WTC11 (cell line): ENCODE data around the gene C1QTNF6. TPM values are rescaled to one million over a fixed set of nuclear protein-coding genes. Genes with fewer than 3 reads are reported as not detected.
A peak's percentile ranks its signal among the peaks of the same experiment; 100 is the strongest.

ENCODE experiments used
- ATAC-seq: fragments of 200-7000 bp; cut with Tn5 transposase; 2 replicates; pipeline ENCODE4 v1.10.0; 2021; ENCODE audit warnings: mild to moderate bottlenecking, moderate library complexity
- CTCF ChIA-PET: fragments of 300-600 bp; sonication (Branson Sonifier 250); formaldehyde crosslinking; loops from one replicate; lab custom pipeline; 2021; ENCODE audit warnings: antibody characterized with exemption; lab: Charles Lee
- POLR2A ChIA-PET: fragments of 350-600 bp; sonication (Branson Sonifier 250); formaldehyde crosslinking; loops from one replicate; lab custom pipeline; 2021; ENCODE audit warnings: antibody characterized with exemption; lab: Charles Lee
- DNase-seq: peaks from one replicate; pipeline ENCODE4 v3.0.0; 2021; ENCODE audit warnings: low spot score
- H3K27ac Mint-ChIP-seq: 2 replicates; pipeline ENCODE4 v1.8.0; 2021; ENCODE audit warnings: mixed read lengths
- H3K27me3 Mint-ChIP-seq: 2 replicates; pipeline ENCODE4 v1.8.0; 2021; ENCODE audit warnings: low read depth, mild to moderate bottlenecking, moderate library complexity, mixed read lengths
- H3K36me3 Mint-ChIP-seq: 2 replicates; pipeline ENCODE4 v1.8.0; 2021; ENCODE audit warnings: mixed read lengths
- H3K4me1 Mint-ChIP-seq: 2 replicates; pipeline ENCODE4 v1.8.0; 2022; ENCODE audit warnings: mixed read lengths
- H3K4me3 Mint-ChIP-seq: 2 replicates; pipeline ENCODE4 v1.8.0; 2021; ENCODE audit warnings: mild to moderate bottlenecking, moderate library complexity, mixed read lengths
- H3K9me3 Mint-ChIP-seq: 2 replicates; pipeline ENCODE4 v1.8.0; 2021; ENCODE audit warnings: mixed read lengths
- GABPB1 ChIP-seq: sonication (generic); formaldehyde crosslinking; IDR thresholded peaks from 2 replicates; pipeline ENCODE4 v1.8.1; 2023; ENCODE audit warnings: mild to moderate bottlenecking, missing genetic modification reagents
- IRF2 ChIP-seq: sonication (generic); formaldehyde crosslinking; IDR thresholded peaks from 2 replicates; pipeline ENCODE4 v1.8.0; 2022; ENCODE audit warnings: low read depth, missing genetic modification reagents, borderline replicate concordance
- KAT7 ChIP-seq: sonication (generic); formaldehyde crosslinking; IDR thresholded peaks from 2 replicates; pipeline ENCODE4 v1.8.1; 2023; ENCODE audit warnings: missing genetic modification reagents, mild to moderate bottlenecking, borderline replicate concordance
- RORB ChIP-seq: fragments of 250-450 bp; sonication (Bioruptor Pico); IDR thresholded peaks from 2 replicates; pipeline ENCODE4 v1.9.0; 2021; ENCODE audit warnings: mild to moderate bottlenecking
- SMAD4 ChIP-seq: sonication (generic); formaldehyde crosslinking; IDR thresholded peaks from 2 replicates; pipeline ENCODE4 v1.8.0; 2022; ENCODE audit warnings: mild to moderate bottlenecking, missing genetic modification reagents
- ZNF138 ChIP-seq: sonication (generic); formaldehyde crosslinking; conservative IDR thresholded peaks from 2 replicates; pipeline ENCODE4 v1.8.1; 2022; ENCODE audit warnings: mild to moderate bottlenecking, moderate library complexity, missing genetic modification reagents
- ZNF416 ChIP-seq: fragments of 250-450 bp; sonication (Bioruptor Pico); IDR thresholded peaks from 2 replicates; pipeline ENCODE4 v1.9.0; 2021; ENCODE audit warnings: mild to moderate bottlenecking, inconsistent platforms
- ZNF423 ChIP-seq: fragments of 250-450 bp; sonication (Bioruptor Pico); IDR thresholded peaks from 2 replicates; pipeline ENCODE4 v2.1.2; 2022; ENCODE audit warnings: mild to moderate bottlenecking, moderate library complexity
- total RNA-seq: library from RNA; stranded (reverse); gene quantifications from 3 replicates; pipeline ENCODE4 v1.2.3, GENCODE V29; 2021
- TF ChIP-seq, protein P1 (sequence below): sonication (generic); formaldehyde crosslinking; IDR thresholded peaks from 2 replicates; pipeline ENCODE4 v1.8.0; 2022; ENCODE audit warnings: mild to moderate bottlenecking, missing genetic modification reagents
- TF ChIP-seq, protein P2 (sequence below): sonication (generic); formaldehyde crosslinking; IDR thresholded peaks from 2 replicates; pipeline ENCODE4 v1.8.1; 2023; ENCODE audit warnings: mild to moderate bottlenecking, missing genetic modification reagents, borderline replicate concordance
- TF ChIP-seq, protein P3 (sequence below): sonication (generic); formaldehyde crosslinking; IDR thresholded peaks from 2 replicates; pipeline ENCODE4 v1.8.1; 2022; ENCODE audit warnings: low read depth, missing genetic modification reagents, borderline replicate concordance
- TF ChIP-seq, protein P4 (sequence below): fragments of 250-450 bp; sonication (Bioruptor Pico); IDR thresholded peaks from 2 replicates; pipeline ENCODE4 v2.1.2; 2022; ENCODE audit warnings: mild to moderate bottlenecking, moderate library complexity
- TF ChIP-seq, protein P5 (sequence below): fragments of 250-450 bp; sonication (Bioruptor Pico); IDR thresholded peaks from 2 replicates; pipeline ENCODE4 v1.9.0; 2021; ENCODE audit warnings: mild to moderate bottlenecking, borderline replicate concordance
- TF ChIP-seq, protein P6 (sequence below): sonication (generic); formaldehyde crosslinking; IDR thresholded peaks from 2 replicates; pipeline ENCODE4 v1.8.1; 2023; ENCODE audit warnings: mild to moderate bottlenecking, missing genetic modification reagents
- TF ChIP-seq, protein P7 (sequence below): sonication (generic); formaldehyde crosslinking; IDR thresholded peaks from 2 replicates; pipeline ENCODE4 v1.8.0; 2022; ENCODE audit warnings: mild to moderate bottlenecking, missing genetic modification reagents
- TF ChIP-seq, protein P8 (sequence below): fragments of 250-450 bp; sonication (Bioruptor Pico); conservative IDR thresholded peaks from 2 replicates; pipeline ENCODE4 v1.9.0; 2021; ENCODE audit warnings: mild to moderate bottlenecking

Gene C1QTNF6
- total RNA-seq, 1 experiment from 2014 or later: 5.9 TPM

DNA sequence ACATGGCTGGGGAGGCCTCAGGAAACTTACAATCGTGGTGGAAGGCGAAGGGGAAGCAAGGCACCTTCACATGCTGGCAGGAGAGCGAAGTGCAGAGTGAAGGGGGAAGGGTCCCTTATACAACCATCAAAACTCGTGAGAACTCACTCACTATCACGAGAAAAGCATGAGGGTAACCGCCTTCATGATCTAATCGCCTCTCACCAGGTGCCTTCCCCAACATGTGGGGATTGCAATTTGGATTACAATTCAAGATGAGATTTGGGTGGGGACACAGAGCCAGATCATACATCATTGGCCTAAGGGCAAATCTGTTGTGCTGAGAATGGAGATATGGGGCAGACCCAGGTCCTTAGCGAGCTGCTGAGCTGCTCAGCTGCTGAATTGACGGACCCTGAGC is 13.1 kb downstream of the C1QTNF6 start:
- Mint-ChIP-seq H3K4me1 (peaks cover 38% of the 10 kb centered on the region), H3K4me3 (no peak overlapping the region), H3K27me3 (no peaks in the 10 kb centered on the region; the same call in 1 of the 2 replicates), H3K36me3 (no peaks in the 10 kb centered on the region), H3K9me3 (no peaks in the 10 kb centered on the region), H3K27ac (no peak overlapping the region)
- ChIA-PET POLR2A (no interaction called here), CTCF (interaction anchor here (0.6 to 2.2 kb wide), 3 partner anchors 9 to 199 kb away, joined by 3 to 6 read pairs (median 5); no protein-coding TSS in a partner anchor)
- no peak for ATAC-seq
- peak; percentile 1 for DNase-seq
- TF ChIP-seq, protein P1, sequence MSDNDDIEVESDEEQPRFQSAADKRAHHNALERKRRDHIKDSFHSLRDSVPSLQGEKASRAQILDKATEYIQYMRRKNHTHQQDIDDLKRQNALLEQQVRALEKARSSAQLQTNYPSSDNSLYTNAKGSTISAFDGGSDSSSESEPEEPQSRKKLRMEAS (CRISPR knock-in tag): no peak
- TF ChIP-seq ZNF423 (CRISPR knock-in tag) (no peak), ZNF138 (CRISPR knock-in tag) (no peak), GABPB1 (CRISPR knock-in tag) (no peak), SMAD4 (CRISPR knock-in tag) (no peak), IRF2 (CRISPR knock-in tag) (no peak), ZNF416 (CRISPR knock-in tag) (no peak), KAT7 (CRISPR knock-in tag) (no peak), RORB (CRISPR knock-in tag) (no peak)
- TF ChIP-seq, protein P2, sequence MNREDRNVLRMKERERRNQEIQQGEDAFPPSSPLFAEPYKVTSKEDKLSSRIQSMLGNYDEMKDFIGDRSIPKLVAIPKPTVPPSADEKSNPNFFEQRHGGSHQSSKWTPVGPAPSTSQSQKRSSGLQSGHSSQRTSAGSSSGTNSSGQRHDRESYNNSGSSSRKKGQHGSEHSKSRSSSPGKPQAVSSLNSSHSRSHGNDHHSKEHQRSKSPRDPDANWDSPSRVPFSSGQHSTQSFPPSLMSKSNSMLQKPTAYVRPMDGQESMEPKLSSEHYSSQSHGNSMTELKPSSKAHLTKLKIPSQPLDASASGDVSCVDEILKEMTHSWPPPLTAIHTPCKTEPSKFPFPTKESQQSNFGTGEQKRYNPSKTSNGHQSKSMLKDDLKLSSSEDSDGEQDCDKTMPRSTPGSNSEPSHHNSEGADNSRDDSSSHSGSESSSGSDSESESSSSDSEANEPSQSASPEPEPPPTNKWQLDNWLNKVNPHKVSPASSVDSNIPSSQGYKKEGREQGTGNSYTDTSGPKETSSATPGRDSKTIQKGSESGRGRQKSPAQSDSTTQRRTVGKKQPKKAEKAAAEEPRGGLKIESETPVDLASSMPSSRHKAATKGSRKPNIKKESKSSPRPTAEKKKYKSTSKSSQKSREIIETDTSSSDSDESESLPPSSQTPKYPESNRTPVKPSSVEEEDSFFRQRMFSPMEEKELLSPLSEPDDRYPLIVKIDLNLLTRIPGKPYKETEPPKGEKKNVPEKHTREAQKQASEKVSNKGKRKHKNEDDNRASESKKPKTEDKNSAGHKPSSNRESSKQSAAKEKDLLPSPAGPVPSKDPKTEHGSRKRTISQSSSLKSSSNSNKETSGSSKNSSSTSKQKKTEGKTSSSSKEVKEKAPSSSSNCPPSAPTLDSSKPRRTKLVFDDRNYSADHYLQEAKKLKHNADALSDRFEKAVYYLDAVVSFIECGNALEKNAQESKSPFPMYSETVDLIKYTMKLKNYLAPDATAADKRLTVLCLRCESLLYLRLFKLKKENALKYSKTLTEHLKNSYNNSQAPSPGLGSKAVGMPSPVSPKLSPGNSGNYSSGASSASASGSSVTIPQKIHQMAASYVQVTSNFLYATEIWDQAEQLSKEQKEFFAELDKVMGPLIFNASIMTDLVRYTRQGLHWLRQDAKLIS (CRISPR knock-in tag): no peak
- TF ChIP-seq, protein P3, sequence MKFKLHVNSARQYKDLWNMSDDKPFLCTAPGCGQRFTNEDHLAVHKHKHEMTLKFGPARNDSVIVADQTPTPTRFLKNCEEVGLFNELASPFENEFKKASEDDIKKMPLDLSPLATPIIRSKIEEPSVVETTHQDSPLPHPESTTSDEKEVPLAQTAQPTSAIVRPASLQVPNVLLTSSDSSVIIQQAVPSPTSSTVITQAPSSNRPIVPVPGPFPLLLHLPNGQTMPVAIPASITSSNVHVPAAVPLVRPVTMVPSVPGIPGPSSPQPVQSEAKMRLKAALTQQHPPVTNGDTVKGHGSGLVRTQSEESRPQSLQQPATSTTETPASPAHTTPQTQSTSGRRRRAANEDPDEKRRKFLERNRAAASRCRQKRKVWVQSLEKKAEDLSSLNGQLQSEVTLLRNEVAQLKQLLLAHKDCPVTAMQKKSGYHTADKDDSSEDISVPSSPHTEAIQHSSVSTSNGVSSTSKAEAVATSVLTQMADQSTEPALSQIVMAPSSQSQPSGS (CRISPR knock-in tag): no peak
- TF ChIP-seq, protein P4, sequence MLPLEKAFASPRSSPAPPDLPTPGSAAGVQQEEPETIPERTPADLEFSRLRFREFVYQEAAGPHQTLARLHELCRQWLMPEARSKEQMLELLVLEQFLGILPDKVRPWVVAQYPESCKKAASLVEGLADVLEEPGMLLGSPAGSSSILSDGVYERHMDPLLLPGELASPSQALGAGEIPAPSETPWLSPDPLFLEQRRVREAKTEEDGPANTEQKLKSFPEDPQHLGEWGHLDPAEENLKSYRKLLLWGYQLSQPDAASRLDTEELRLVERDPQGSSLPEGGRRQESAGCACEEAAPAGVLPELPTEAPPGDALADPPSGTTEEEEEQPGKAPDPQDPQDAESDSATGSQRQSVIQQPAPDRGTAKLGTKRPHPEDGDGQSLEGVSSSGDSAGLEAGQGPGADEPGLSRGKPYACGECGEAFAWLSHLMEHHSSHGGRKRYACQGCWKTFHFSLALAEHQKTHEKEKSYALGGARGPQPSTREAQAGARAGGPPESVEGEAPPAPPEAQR (CRISPR knock-in tag): no peak
- TF ChIP-seq, protein P5, sequence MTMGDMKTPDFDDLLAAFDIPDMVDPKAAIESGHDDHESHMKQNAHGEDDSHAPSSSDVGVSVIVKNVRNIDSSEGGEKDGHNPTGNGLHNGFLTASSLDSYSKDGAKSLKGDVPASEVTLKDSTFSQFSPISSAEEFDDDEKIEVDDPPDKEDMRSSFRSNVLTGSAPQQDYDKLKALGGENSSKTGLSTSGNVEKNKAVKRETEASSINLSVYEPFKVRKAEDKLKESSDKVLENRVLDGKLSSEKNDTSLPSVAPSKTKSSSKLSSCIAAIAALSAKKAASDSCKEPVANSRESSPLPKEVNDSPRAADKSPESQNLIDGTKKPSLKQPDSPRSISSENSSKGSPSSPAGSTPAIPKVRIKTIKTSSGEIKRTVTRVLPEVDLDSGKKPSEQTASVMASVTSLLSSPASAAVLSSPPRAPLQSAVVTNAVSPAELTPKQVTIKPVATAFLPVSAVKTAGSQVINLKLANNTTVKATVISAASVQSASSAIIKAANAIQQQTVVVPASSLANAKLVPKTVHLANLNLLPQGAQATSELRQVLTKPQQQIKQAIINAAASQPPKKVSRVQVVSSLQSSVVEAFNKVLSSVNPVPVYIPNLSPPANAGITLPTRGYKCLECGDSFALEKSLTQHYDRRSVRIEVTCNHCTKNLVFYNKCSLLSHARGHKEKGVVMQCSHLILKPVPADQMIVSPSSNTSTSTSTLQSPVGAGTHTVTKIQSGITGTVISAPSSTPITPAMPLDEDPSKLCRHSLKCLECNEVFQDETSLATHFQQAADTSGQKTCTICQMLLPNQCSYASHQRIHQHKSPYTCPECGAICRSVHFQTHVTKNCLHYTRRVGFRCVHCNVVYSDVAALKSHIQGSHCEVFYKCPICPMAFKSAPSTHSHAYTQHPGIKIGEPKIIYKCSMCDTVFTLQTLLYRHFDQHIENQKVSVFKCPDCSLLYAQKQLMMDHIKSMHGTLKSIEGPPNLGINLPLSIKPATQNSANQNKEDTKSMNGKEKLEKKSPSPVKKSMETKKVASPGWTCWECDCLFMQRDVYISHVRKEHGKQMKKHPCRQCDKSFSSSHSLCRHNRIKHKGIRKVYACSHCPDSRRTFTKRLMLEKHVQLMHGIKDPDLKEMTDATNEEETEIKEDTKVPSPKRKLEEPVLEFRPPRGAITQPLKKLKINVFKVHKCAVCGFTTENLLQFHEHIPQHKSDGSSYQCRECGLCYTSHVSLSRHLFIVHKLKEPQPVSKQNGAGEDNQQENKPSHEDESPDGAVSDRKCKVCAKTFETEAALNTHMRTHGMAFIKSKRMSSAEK (CRISPR knock-in tag): no peak
- TF ChIP-seq, protein P6, sequence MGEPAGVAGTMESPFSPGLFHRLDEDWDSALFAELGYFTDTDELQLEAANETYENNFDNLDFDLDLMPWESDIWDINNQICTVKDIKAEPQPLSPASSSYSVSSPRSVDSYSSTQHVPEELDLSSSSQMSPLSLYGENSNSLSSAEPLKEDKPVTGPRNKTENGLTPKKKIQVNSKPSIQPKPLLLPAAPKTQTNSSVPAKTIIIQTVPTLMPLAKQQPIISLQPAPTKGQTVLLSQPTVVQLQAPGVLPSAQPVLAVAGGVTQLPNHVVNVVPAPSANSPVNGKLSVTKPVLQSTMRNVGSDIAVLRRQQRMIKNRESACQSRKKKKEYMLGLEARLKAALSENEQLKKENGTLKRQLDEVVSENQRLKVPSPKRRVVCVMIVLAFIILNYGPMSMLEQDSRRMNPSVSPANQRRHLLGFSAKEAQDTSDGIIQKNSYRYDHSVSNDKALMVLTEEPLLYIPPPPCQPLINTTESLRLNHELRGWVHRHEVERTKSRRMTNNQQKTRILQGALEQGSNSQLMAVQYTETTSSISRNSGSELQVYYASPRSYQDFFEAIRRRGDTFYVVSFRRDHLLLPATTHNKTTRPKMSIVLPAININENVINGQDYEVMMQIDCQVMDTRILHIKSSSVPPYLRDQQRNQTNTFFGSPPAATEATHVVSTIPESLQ (CRISPR knock-in tag): no peak
- TF ChIP-seq, protein P7, sequence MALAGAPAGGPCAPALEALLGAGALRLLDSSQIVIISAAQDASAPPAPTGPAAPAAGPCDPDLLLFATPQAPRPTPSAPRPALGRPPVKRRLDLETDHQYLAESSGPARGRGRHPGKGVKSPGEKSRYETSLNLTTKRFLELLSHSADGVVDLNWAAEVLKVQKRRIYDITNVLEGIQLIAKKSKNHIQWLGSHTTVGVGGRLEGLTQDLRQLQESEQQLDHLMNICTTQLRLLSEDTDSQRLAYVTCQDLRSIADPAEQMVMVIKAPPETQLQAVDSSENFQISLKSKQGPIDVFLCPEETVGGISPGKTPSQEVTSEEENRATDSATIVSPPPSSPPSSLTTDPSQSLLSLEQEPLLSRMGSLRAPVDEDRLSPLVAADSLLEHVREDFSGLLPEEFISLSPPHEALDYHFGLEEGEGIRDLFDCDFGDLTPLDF: no peak
- TF ChIP-seq, protein P8, sequence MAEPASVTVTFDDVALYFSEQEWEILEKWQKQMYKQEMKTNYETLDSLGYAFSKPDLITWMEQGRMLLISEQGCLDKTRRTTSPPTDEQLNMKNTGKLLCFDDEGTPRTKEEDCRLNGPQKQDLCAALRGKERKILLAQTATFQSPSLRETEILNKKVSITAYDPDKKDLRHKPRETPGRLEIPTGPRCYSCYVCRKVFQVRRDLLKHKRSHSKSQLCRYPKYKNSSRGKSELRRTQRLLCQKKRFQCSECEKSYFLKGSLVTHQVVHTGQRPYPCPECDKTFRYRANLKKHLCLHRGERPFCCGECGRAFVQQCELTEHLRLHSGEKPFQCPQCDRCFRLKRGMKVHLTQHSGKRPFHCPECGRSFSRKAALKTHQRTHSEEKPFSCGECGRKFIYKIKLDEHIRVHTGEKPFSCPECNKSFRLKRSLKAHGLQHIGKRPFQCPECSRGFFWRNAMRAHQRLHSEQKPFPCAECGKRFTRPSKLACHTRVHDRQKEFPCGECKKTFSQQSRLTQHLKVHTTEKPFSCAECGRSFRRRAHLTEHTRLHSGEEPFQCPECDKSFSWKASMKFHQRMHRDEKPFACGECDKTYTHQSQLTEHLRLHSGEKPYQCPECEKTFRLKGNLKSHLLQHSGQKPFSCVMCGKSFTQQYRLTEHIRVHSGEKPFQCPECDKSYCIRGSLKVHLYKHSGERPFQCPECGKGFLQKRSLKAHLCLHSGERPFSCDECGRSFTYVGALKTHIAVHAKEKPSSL (CRISPR knock-in tag): no peak
